Activated CD4-positive, alpha-beta T cell treated with anti-CD3 and anti-CD28 coated beads for 24 hours (primary cell): Measurements from ENCODE around the gene TOX2.
"Not testable (repeated sequence)": the region's sequence is repeated elsewhere in the genome, so short reads cannot be mapped to it uniquely, and the experiment has no call there.

Source experiments
- DNase-seq, 2 donors: peaks; one replicate each; pipeline ENCODE4 v3.0.0-alpha.2; 2020; ENCODE audit warnings: low read depth in 2 of 2

Gene TOX2

GRCh38 chr20:44031781-44032582, 117.3 kb downstream of the TOX2 start:
- DNase-seq = no peak

- no peak for DNase-seq
Observed at GRCh38 chr20:44032583-44033331, 118.1 kb downstream of the TOX2 start.

GRCh38 chr20:44033344-44033743, 118.7 kb downstream of the TOX2 start:
- DNase-seq = no peak

- DNase-seq = no peak
Observed at GRCh38 chr20:44033873-44034272, 119.2 kb downstream of the TOX2 start.

GRCh38 chr20:44034451-44034850, 119.8 kb downstream of the TOX2 start:
- DNase-seq = no peak

GRCh38 chr20:44034965-44035635, 120.4 kb downstream of the TOX2 start:
- no peak for DNase-seq

- no peak for DNase-seq
Observed at GRCh38 chr20:44035924-44036323, 121.3 kb downstream of the TOX2 start.

- DNase-seq = no peak
Observed at GRCh38 chr20:44036441-44036840, 121.8 kb downstream of the TOX2 start.

- no peak for DNase-seq
Observed at GRCh38 chr20:44038681-44039123, 124.0 kb downstream of the TOX2 start.

- no peak for DNase-seq
Observed at GRCh38 chr20:44039147-44039546, 124.5 kb downstream of the TOX2 start.

- no peak for DNase-seq
Observed at GRCh38 chr20:44039741-44040140, 125.1 kb downstream of the TOX2 start.

GRCh38 chr20:44040202-44040915, 125.7 kb downstream of the TOX2 start:
- no peak for DNase-seq

- no peak for DNase-seq
Observed at GRCh38 chr20:44041001-44041400, 126.3 kb downstream of the TOX2 start.

- not testable (repeated sequence) for DNase-seq
Observed at GRCh38 chr20:44044712-44045111, 130.1 kb downstream of the TOX2 start.

- no peak for DNase-seq
Observed at GRCh38 chr20:44050327-44050726, 135.7 kb downstream of the TOX2 start.

- no peak for DNase-seq
Observed at GRCh38 chr20:44050925-44051660, 136.4 kb downstream of the TOX2 start.

- DNase-seq = no peak
Observed at GRCh38 chr20:44051661-44052000, 137.0 kb downstream of the TOX2 start.

- no peak for DNase-seq
Observed at GRCh38 chr20:44052166-44052565, 137.5 kb downstream of the TOX2 start.

GRCh38 chr20:44053046-44053445, 138.4 kb downstream of the TOX2 start:
- no peak for DNase-seq

GRCh38 chr20:44054118-44054517, 139.5 kb downstream of the TOX2 start:
- no peak for DNase-seq

GRCh38 chr20:44054849-44055248, 140.2 kb downstream of the TOX2 start:
- DNase-seq = no peak
